SH-SY5Y (cell line): ENCODE data around the gene EIF4E1B.

ENCODE experiments used
- GATA2 ChIP-seq: IDR thresholded peaks from 2 replicates; pipeline ENCODE4 v1.6.1; 2011; ENCODE audit warnings: mild to moderate bottlenecking, low read depth, low read length
- GATA3 ChIP-seq: IDR thresholded peaks from 2 replicates; pipeline ENCODE4 v1.6.1; 2011; ENCODE audit warnings: low read depth, mild to moderate bottlenecking, low read length, moderate library complexity

DNA sequence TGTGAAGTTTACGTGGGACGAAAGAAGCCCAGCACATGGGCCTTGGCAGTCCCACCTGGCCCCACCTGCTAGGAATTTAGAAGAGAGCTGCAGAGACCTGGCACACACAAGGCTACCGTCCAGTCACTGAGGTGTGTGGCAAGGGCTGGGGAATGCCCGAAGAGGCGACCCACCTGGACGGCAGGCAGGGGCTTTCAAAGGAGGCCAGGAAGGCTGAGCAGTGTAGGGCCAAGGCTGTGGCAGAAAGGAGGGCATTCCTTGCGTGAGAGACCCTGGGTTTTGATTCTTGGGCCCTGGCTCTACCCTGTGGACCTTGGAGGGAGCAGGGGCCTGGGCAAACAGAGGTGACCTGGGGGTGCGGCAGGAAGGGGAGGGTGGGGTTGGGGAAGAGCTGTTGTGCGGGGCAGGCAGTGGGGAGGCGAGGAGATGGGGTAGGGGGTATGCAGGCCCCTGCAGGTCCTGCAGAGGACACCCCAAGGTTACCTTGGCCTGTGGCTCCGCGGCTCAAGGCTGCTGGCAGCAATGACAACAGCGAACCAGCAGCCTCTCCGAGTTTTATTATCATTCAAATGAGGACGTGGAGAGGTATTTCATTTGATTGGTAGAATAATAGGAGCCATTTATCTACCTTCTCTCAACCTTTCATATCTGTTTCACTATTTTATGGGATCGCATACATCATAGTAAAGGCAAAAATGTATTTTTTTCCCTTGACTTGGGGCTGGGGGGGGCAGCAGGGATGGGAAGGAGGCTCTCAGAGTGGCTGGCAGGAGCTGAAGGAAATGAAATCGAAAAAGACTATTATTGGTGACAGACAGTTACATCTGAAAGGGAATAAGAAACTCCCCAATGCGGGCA, 41.6 kb downstream of the EIF4E1B start:
- TF ChIP-seq GATA2 (no peak), GATA3 (no peak)
